H54 (cell line): Measurements from ENCODE around the gene CLDN2.

Experiments used
- DNase-seq: peaks from one replicate; pipeline ENCODE4 v3.0.0; 2011; ENCODE audit warnings: low spot score, mixed read lengths; ENCODE audit not compliant: insufficient read length
- FAIRE-seq: peaks from 3 replicates; lab custom pipeline; 2011; peaks lifted over from hg19 to GRCh38; lab: Jason Lieb, UNC
- POLR2A ChIP-seq: IDR thresholded peaks from 2 replicates; pipeline ENCODE4 v1.6.1; 2011; ENCODE audit warnings: low read depth, mild to moderate bottlenecking, low read length

Gene CLDN2

GRCh38 chrX:106933538-106933961, 13.3 kb downstream of the CLDN2 start:
- DNase-seq = no peak
- FAIRE-seq = no peak
- TF ChIP-seq POLR2A = no peak

DNA sequence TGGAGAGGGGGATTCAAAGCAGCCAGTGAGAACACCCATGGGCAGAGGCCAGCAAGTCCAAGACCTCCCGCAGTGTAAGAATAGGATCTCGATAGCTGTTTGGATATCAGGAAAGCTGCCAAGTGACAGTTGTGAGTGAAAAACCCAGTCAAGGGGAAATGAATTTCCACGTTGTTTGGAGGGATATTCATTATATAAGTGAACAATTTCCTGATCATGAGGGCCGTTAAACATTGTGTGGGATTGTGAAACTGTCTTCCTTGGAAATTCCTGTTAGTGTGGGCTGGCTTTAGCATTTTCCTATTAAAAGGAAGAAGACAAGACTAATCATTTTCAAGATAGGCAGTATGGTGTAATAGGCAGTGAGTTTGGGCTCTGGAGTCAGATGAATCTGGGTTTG, 15.0 kb downstream of the CLDN2 start:
- no peak for TF ChIP-seq POLR2A
- DNase-seq = no peak
- no peak for FAIRE-seq

DNA sequence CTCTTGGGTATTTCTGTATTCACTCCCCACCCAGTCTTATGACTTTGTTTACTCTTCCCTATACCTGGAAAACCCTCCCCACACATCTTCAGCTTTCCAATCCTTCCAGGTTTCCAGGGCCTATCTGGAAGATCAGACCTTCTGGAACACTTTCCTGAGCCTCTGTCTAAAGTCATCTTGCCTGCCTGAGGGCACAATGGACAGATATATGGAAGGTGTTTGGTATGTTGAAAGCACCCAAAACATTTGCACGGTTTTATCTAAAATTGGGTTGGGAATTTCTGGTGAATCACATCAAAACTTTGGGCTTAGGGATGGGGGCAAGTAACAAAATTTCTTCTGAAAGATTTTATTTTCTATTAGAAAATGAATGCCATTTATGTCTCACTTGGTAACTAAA, 16.0 kb downstream of the CLDN2 start:
- TF ChIP-seq POLR2A = no peak
- DNase-seq (no peak), FAIRE-seq (no peak)

DNA sequence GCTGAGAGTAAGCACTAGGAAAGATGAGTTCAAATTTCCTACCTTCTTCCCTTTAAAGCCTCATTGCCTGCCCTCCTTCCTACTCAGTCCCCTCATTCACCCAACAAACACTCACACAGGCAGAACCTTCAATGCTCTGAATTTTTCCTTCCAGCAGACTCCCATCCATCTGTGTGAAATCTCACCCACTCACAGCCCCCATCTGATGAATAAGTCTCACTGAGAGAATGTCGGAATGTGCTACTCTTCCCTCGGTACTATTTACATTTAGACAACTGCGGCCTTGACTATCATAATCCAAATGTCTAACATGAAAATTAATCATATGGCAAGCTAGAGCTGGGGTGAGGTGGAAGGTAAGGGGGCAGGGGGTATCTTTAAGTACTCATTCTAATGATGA, 19.4 kb downstream of the CLDN2 start:
- no peak for FAIRE-seq
- no peak for DNase-seq
- TF ChIP-seq POLR2A = no peak

DNA sequence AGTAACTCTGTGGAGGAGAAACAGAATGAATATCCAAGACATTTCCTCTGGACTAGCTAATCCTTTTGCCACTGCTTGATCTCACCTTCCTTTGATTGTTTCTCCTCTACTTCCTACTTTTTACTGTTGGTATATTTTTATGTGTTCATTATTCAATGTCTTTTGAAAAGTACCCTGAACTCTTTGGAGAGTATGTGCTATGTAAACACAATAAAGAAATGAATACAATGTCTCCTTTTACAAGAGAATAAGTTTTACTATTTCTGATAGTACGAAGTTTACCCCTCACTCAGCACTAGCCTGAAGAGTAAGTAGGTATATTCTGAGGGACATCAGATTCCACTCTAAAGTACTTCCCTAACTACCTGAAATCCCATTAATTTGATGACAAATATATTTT, 19.9 kb downstream of the CLDN2 start:
- DNase-seq (no peak), FAIRE-seq (no peak)
- no peak for TF ChIP-seq POLR2A

GRCh38 chrX:106946464-106946863, 26.3 kb downstream of the CLDN2 start:
- no peak for TF ChIP-seq POLR2A
- no peak for FAIRE-seq
- no peak for DNase-seq

DNA sequence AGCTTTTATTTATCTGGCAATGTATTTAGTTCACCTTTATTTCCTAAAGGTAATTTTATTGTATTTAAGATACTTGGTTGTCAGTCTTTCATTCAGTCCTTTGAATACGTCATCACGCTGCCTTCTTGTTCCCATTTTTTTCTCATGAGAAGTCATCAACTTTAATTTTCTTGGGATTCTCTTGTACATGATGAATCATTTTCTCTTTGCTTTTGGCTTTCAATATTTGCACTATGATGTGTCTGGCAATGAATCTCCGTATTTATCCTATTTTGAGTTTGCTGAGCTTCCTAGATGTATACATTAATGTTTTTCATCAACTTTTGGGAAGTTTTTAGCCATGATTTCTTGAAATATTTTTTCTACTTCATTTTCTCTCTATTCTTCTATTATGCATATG, 28.4 kb downstream of the CLDN2 start:
- no peak for TF ChIP-seq POLR2A
- no peak for FAIRE-seq
- DNase-seq = no peak

- DNase-seq = no peak
- no peak for FAIRE-seq
- TF ChIP-seq POLR2A = no peak
Observed at GRCh38 chrX:106949366-106949765, 29.2 kb downstream of the CLDN2 start.

GRCh38 chrX:106950381-106950780, 30.2 kb downstream of the CLDN2 start:
- no peak for DNase-seq
- no peak for TF ChIP-seq POLR2A
- FAIRE-seq = no peak

GRCh38 chrX:106951230-106951629, 31.0 kb downstream of the CLDN2 start:
- TF ChIP-seq POLR2A = no peak
- DNase-seq (no peak), FAIRE-seq (no peak)

DNA sequence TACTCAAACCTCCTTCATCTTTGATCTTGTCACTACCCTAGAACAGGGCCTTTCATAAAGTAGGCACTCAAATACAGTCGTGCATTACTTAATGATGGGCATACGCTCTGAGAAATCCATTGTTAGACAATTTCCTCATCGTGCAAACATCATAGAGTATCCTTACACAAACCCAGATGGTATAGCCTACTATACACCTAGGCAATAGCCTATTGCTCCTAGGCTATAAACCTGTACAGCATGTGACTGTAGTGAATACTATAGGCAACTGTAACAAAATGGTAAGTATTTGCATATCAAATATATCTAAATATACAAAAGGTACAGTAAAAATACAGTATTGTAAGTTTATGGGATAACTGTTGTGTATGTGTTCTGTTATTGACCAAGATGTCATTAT, 31.9 kb downstream of the CLDN2 start:
- TF ChIP-seq POLR2A = no peak
- FAIRE-seq (no peak), DNase-seq (no peak)

- DNase-seq (no peak), FAIRE-seq (no peak)
- TF ChIP-seq POLR2A = no peak
Observed at GRCh38 chrX:106952538-106952937, 32.3 kb downstream of the CLDN2 start.

DNA sequence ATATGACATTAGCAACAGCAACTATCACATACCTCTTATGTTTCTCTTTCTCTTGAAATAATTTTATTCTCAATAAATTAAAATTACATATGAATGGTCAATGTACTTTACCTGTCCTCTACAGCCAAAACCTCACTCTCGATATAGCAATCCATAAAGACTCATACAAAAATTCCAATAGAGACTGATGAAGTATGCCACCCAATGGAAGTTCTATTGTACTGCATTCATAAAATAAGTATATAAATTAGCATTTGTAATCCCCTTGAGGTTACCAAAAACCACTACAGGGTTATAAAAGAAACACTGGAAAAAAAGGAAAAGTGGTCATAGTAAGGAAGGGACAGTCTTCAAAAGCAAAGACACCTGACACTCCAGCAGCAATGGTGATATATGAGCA, 32.8 kb downstream of the CLDN2 start:
- FAIRE-seq = no peak
- no peak for DNase-seq
- TF ChIP-seq POLR2A = no peak

GRCh38 chrX:106954041-106954440, 33.8 kb downstream of the CLDN2 start:
- FAIRE-seq (no peak), DNase-seq (no peak)
- no peak for TF ChIP-seq POLR2A

- no peak for DNase-seq
- TF ChIP-seq POLR2A = no peak
- FAIRE-seq = no peak
Observed at GRCh38 chrX:106955004-106955772, 35.0 kb downstream of the CLDN2 start.
